Measurements from ENCODE around the gene SMAD5. TPM values are rescaled to one million over a fixed set of nuclear protein-coding genes. Genes with fewer than 3 reads are reported as not detected.

SMAD5 gene
- total and polyA plus RNA-seq, 2 experiments from 2014 or later, result 37.5 to 56.6 TPM

- ATAC-seq, result no peak
- Mint-ChIP-seq H3K27ac (no peak overlapping the region), H3K4me3 (peak overlapping the region; percentile 74), H3K4me1 (peaks cover 12% of the 10 kb centered on the region; the same call in 2 of the 3 replicates), H3K9me3 (no peaks in the 10 kb centered on the region), H3K27me3 (ENCODE audit: insufficient read depth, low read depth, poor library complexity) (peaks cover 84% of the 10 kb centered on the region), H3K36me3 (ENCODE audit: low read depth) (0 out of 3 replicates have a peak, but pooled peaks cover 9% of the 10 kb centered on the region)
- peaks cover 6% of the 10 kb centered on the region; the same call in 1 of the 2 replicates for H4K20me1 ChIP-seq (replicated peaks; ENCODE audit: insufficient read depth)
- peak overlapping the region; percentile 88; the same call in 1 of the 2 replicates for H2AFZ ChIP-seq
- H3K27ac ChIP-seq (ENCODE audit: low read depth), result no peak overlapping the region
- H3K4me2 ChIP-seq, result peak overlapping the region; percentile 97
- peaks cover 99% of the 10 kb centered on the region for H3K27me3 ChIP-seq (ENCODE audit: insufficient read depth)
- no peaks in the 10 kb centered on the region for H3K79me2 ChIP-seq (replicated peaks; ENCODE audit: insufficient read depth)
- H3F3A ChIP-seq (replicated peaks; ENCODE audit: low read depth), result 0 out of 2 replicates have a peak, but pooled peaks cover 7% of the 10 kb centered on the region
- H3K36me3 ChIP-seq (ENCODE audit: insufficient read depth), result no peaks in the 10 kb centered on the region
- peak overlapping the region; percentile 77 for H3K4me3 ChIP-seq
- H3K4me1 ChIP-seq (ENCODE audit: insufficient read depth), result peaks cover 7% of the 10 kb centered on the region; the same call in 1 of the 2 replicates
- no peaks in the 10 kb centered on the region for H3K9me2 ChIP-seq (ENCODE audit: insufficient read depth)
- TF ChIP-seq, protein P1, sequence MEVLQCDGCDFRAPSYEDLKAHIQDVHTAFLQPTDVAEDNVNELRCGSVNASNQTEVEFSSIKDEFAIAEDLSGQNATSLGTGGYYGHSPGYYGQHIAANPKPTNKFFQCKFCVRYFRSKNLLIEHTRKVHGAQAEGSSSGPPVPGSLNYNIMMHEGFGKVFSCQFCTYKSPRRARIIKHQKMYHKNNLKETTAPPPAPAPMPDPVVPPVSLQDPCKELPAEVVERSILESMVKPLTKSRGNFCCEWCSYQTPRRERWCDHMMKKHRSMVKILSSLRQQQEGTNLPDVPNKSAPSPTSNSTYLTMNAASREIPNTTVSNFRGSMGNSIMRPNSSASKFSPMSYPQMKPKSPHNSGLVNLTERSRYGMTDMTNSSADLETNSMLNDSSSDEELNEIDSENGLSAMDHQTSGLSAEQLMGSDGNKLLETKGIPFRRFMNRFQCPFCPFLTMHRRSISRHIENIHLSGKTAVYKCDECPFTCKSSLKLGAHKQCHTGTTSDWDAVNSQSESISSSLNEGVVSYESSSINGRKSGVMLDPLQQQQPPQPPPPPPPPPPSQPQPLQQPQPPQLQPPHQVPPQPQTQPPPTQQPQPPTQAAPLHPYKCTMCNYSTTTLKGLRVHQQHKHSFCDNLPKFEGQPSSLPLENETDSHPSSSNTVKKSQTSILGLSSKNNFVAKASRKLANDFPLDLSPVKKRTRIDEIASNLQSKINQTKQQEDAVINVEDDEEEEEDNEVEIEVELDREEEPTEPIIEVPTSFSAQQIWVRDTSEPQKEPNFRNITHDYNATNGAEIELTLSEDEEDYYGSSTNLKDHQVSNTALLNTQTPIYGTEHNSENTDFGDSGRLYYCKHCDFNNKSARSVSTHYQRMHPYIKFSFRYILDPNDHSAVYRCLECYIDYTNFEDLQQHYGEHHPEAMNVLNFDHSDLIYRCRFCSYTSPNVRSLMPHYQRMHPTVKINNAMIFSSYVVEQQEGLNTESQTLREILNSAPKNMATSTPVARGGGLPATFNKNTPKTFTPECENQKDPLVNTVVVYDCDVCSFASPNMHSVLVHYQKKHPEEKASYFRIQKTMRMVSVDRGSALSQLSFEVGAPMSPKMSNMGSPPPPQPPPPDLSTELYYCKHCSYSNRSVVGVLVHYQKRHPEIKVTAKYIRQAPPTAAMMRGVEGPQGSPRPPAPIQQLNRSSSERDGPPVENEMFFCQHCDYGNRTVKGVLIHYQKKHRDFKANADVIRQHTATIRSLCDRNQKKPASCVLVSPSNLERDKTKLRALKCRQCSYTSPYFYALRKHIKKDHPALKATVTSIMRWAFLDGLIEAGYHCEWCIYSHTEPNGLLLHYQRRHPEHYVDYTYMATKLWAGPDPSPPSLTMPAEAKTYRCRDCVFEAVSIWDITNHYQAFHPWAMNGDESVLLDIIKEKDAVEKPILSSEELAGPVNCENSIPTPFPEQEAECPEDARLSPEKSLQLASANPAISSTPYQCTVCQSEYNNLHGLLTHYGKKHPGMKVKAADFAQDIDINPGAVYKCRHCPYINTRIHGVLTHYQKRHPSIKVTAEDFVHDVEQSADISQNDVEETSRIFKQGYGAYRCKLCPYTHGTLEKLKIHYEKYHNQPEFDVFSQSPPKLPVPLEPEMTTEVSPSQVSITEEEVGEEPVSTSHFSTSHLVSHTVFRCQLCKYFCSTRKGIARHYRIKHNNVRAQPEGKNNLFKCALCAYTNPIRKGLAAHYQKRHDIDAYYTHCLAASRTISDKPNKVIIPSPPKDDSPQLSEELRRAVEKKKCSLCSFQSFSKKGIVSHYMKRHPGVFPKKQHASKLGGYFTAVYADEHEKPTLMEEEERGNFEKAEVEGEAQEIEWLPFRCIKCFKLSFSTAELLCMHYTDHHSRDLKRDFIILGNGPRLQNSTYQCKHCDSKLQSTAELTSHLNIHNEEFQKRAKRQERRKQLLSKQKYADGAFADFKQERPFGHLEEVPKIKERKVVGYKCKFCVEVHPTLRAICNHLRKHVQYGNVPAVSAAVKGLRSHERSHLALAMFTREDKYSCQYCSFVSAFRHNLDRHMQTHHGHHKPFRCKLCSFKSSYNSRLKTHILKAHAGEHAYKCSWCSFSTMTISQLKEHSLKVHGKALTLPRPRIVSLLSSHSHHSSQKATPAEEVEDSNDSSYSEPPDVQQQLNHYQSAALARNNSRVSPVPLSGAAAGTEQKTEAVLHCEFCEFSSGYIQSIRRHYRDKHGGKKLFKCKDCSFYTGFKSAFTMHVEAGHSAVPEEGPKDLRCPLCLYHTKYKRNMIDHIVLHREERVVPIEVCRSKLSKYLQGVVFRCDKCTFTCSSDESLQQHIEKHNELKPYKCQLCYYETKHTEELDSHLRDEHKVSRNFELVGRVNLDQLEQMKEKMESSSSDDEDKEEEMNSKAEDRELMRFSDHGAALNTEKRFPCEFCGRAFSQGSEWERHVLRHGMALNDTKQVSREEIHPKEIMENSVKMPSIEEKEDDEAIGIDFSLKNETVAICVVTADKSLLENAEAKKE (CRISPR knock-in tag; IDR thresholded peaks at IDR 0.05), result no peak
- peak; percentile 1 for TF ChIP-seq EZH2 (IDR thresholded peaks at IDR 0.05; ENCODE audit: low read depth, unreplicated experiment)
- DNase-seq (ENCODE audit: low spot score), result no peak
Observed at GRCh38 chr5:136193322-136193935, 60.8 kb downstream of the SMAD5 start.

GRCh38 chr5:136194576-136194975 is 61.9 kb downstream of the SMAD5 start:
- Mint-ChIP-seq H3K9me3 (no peaks in the 10 kb centered on the region), H3K27ac (no peak overlapping the region), H3K4me1 (peaks cover 12% of the 10 kb centered on the region; the same call in 2 of the 3 replicates), H3K27me3 (ENCODE audit: insufficient read depth, low read depth, poor library complexity) (peaks cover 83% of the 10 kb centered on the region), H3K36me3 (ENCODE audit: low read depth) (no peaks in the 10 kb centered on the region), H3K4me3 (no peak overlapping the region)
- no peaks in the 10 kb centered on the region for H3K79me2 ChIP-seq (replicated peaks; ENCODE audit: insufficient read depth)
- TF ChIP-seq, protein P2, sequence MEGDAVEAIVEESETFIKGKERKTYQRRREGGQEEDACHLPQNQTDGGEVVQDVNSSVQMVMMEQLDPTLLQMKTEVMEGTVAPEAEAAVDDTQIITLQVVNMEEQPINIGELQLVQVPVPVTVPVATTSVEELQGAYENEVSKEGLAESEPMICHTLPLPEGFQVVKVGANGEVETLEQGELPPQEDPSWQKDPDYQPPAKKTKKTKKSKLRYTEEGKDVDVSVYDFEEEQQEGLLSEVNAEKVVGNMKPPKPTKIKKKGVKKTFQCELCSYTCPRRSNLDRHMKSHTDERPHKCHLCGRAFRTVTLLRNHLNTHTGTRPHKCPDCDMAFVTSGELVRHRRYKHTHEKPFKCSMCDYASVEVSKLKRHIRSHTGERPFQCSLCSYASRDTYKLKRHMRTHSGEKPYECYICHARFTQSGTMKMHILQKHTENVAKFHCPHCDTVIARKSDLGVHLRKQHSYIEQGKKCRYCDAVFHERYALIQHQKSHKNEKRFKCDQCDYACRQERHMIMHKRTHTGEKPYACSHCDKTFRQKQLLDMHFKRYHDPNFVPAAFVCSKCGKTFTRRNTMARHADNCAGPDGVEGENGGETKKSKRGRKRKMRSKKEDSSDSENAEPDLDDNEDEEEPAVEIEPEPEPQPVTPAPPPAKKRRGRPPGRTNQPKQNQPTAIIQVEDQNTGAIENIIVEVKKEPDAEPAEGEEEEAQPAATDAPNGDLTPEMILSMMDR (conservative IDR thresholded peaks at IDR 0.05; ENCODE audit: low read depth in 2 of 2), result peak in 1 of 2 experiments; percentile 20; a peak in 1 of 4 replicates
- TF ChIP-seq ZNF114 (CRISPR knock-in tag; IDR thresholded peaks at IDR 0.05), result no peak
- no peak overlapping the region for H3K4me2 ChIP-seq
- H2AFZ ChIP-seq, result no peak overlapping the region
- peaks cover 6% of the 10 kb centered on the region; the same call in 1 of the 2 replicates for H4K20me1 ChIP-seq (replicated peaks; ENCODE audit: insufficient read depth)
- DNase-seq (ENCODE audit: low spot score), result peak; percentile 8
- ATAC-seq, result no peak
- H3K27me3 ChIP-seq (ENCODE audit: insufficient read depth), result peaks cover 100% of the 10 kb centered on the region
- H3K9me2 ChIP-seq (ENCODE audit: insufficient read depth), result no peaks in the 10 kb centered on the region
- H3K27ac ChIP-seq (ENCODE audit: low read depth), result no peak overlapping the region
- H3F3A ChIP-seq (replicated peaks; ENCODE audit: low read depth), result 0 out of 2 replicates have a peak, but pooled peaks cover 7% of the 10 kb centered on the region
- no peaks in the 10 kb centered on the region for H3K36me3 ChIP-seq (ENCODE audit: insufficient read depth)
- H3K4me1 ChIP-seq (ENCODE audit: insufficient read depth), result peaks cover 7% of the 10 kb centered on the region; the same call in 1 of the 2 replicates
- no peak overlapping the region for H3K4me3 ChIP-seq
